NCI-H1930 (cell line): Measurements from ENCODE around the gene KCNJ5.

ENCODE experiments used
- DNase-seq, 2 experiments: peaks; one replicate each; lab custom pipeline; 2025; lab: John Stamatoyannopoulos, UW

KCNJ5 gene

GRCh38 chr11:128933481-128934178, 42.5 kb downstream of the KCNJ5 start:
- DNase-seq, result no peak

- DNase-seq, result no peak
These were observed 43.2 kb downstream of the KCNJ5 start for GRCh38 chr11:128934351-128934750.

- DNase-seq, result no peak
These were observed 43.8 kb downstream of the KCNJ5 start for GRCh38 chr11:128934926-128935325.

DNA sequence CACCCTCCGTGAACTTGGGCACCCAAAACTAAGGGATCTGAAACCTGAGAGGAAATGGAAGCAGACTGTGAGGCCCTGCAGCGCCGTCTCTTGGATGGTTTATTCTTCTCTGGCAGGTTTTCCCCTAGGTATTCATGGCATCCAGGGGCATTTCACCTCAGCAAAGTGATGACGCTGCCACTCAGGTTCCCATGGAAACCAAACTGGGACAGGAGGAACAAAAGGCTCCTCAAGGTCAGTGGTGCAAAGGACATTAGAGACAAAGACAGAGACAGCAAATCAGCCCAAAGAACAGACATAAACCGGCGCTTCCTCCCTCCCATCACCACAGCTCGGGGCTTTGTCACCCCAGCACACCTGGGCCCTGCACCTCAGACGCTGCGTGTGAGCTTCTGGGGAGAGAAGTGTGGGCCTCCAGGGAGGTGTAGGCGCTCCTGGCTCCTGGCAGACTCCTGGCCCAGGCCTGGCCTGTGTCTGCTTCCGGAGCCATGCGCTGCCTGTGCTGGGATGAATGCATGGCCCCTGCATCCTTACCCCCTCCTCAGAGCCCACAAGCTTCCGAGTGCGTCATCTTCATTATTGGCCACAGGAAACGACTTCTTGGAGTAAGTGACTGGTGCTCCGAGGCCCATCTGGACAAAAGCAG, 45.6 kb downstream of the KCNJ5 start:
- no peak for DNase-seq

DNA sequence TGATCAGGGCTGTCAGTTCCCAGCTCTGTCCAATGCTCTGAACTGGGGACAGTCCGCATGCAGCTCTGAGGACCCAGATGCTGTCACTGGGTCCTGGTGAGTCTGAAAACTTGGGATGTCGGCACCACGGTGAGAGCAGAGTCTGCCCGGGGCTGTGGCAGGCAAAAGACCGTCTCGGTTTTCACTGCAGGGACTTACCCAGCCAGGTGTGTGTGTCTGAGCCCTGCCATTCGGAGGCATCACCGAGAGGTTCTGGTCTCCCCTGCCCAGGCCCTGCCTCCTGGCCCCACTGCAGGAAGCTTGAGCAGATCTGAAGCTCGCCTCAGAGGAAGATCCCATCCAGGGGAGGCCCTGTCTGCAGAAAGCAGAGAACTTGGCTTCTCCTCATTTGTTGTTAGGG, 46.3 kb downstream of the KCNJ5 start:
- no peak for DNase-seq

DNA sequence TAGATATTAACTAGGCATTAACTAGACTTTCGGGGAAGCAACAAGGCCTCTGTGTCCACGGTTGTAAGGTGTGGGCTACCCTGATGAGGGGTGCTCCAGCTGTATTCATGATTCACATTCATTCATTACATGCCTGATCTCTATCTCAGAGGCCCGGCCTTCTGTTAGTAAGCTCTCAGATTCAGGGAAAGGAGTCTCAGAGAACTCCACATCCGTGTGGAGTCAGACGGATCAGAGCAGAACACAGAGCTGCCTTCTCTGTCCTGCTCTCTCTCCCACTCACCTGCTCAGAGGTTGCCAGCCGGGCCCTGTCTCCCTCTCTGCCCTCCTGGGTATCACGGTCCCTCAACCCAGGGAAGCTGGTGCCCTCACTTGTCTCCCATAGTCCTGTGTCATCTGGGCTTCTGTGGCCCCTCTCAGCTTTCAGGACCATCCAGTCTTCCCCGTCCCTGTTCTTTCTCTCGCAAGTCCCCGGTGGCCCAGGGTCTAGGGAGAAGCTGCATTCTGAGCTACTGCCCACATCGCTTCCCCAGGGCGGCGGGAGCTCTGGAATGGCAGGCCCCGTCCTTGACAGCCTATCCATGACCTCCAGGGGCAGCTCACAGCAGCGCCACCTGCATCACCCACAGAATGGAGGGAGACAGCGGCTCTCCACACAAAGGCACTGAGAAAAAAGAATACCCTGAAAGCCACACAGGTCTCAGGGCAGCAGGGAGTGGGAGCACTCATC, 47.2 kb downstream of the KCNJ5 start:
- DNase-seq, result no peak

GRCh38 chr11:128939591-128939990, 48.4 kb downstream of the KCNJ5 start:
- no peak for DNase-seq

- DNase-seq, result no peak
These were observed 49.0 kb downstream of the KCNJ5 start for GRCh38 chr11:128940156-128940555.

- DNase-seq, result no peak
These were observed 49.4 kb downstream of the KCNJ5 start for GRCh38 chr11:128940603-128941002.

DNA sequence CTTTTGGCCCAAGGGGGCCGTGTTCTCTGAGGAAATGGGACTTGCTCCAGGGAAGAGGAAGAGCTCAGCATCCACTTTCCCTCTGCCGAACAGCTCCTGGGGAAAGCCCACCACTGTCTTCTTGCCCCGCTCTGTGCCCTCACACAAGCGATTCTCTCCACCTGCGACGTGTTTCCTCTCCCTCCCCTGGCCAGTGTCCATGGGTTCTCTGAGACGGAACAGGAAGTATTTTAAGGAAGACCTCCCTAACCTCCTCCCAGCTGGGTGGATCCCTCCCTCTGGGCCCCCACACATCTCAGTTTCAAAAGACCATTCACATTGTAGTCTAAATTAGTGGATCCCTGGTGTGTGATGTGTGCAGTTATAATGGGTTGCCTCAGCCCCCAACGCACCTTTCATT, 50.0 kb downstream of the KCNJ5 start:
- DNase-seq, result no peak

GRCh38 chr11:128941573-128942271, 50.6 kb downstream of the KCNJ5 start:
- DNase-seq, result no peak

- no peak for DNase-seq
These were observed 51.1 kb downstream of the KCNJ5 start for GRCh38 chr11:128942272-128942612.

- DNase-seq, result no peak
These were observed 51.8 kb downstream of the KCNJ5 start, which contains the start of gene TP53AIP1 for GRCh38 chr11:128942817-128943427. Gene TP53AIP1, minus strand, starts transcription at chr11:128942871. Its CDS starts 5,053 bp downstream, at chr11:128937818.

GRCh38 chr11:128943428-128943976, 52.3 kb downstream of the KCNJ5 start:
- DNase-seq, result no peak

GRCh38 chr11:128946648-128947047, 55.5 kb downstream of the KCNJ5 start:
- no peak for DNase-seq

- no peak for DNase-seq
These were observed 56.6 kb downstream of the KCNJ5 start for GRCh38 chr11:128947773-128948172.

DNA sequence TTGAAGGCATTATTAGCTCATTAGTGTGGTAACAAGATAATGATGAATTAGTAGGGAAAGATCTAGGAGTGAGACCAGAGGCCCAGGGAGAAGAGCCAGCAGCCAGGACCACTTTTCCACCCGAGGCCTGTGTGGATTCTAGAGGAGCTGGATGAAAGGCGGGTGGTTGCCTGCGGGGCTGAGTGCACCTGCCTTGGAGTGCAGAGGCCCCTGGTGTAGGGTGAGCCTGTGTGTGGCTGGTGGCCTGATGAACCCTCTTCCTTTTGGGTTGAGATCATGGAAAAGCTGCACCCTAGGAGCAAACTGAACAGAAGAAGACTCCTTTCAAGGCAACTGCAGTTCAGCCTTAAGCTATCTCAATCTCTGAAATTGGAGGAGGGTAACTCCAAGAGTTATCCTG, 57.4 kb downstream of the KCNJ5 start:
- DNase-seq, result no peak

- no peak for DNase-seq
These were observed 58.8 kb downstream of the KCNJ5 start for GRCh38 chr11:128949791-128950454.

DNA sequence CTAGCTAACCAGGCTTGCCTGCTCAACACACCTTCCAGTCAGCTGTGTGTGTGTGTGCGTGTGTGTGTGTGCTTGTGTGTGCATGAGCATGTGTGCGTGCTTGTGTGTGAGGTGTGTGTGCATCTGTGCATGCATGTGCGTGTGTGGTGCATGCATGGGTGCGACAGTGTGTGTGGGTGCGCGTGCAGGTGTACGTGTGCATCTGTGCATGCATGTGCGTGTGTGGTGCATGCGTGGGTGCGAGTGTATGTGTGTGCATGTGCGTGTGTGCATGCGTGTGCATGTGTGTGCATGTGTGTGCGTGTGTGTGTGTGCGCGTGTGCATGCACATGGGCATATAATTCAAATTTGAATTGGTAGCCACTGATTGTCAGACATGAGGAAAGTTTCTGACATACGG, 62.0 kb downstream of the KCNJ5 start:
- DNase-seq, result no peak

DNA sequence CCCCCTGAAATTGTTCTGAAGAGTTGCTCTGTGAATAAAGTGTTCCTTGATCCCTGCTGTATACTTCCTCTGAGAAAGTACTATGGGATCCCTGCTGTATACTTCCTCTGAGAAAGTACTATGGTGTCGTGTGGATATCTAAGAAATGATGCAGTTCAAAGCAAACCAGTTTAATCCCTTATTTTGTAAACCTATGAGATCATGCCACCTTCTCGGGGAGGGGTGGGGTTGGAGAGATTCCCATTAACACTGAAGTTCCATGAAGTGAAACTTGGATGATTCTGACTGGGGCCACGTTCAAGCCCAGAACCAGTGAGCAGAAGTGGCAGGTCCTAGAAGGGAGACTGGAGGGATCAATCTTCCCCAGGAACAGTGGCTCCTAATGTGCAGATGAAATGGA, 64.5 kb downstream of the KCNJ5 start:
- no peak for DNase-seq
